HepG2 (cell line): ENCODE results near the gene MFNG. TPM values are rescaled to one million over a fixed set of nuclear protein-coding genes. Genes with fewer than 3 reads are reported as not detected.

Source experiments
- ATAC-seq: fragments of 200-7000 bp; cut with Tn5 transposase; 3 replicates; pipeline ENCODE4 v1.9.1; 2020; ENCODE audit warnings: mild to moderate bottlenecking, moderate library complexity
- BruUV-seq: library from RNA; stranded (reverse); fragments of 400-500 nt; replicated peaks from 2 replicates; lab custom pipeline; 2021; lab: Mats Ljungman, UMichigan
- CTCF ChIA-PET: fragments of 300-600 bp; formaldehyde crosslinking; extraction: SDS; loops from one replicate; lab custom pipeline; 2021; ENCODE audit warnings: low total read pairs, inconsistent platforms, low intra/inter-chr PET ratio; lab: Yijun Ruan, JAX
- POLR2A ChIA-PET: fragments of 350-600 bp; sonication (Branson Sonifier 250); formaldehyde crosslinking; loops from one replicate; lab custom pipeline; 2020; ENCODE audit warnings: antibody characterized with exemption, inconsistent platforms; lab: Yijun Ruan, JAX
- DNase-seq: peaks from one replicate; pipeline ENCODE4 v3.0.0-alpha.2; 2015; ENCODE audit warnings: low spot score
- FAIRE-seq: peaks from 3 replicates; lab custom pipeline; 2011; peaks lifted over from hg19 to GRCh38; lab: Jason Lieb, UNC
- H2AFZ ChIP-seq: one replicate; pipeline ENCODE4 v1.6.1; 2011; ENCODE audit warnings: low read length, inconsistent platforms
- H3K27ac ChIP-seq: fragments of 300-600 bp; 3 replicates; pipeline ENCODE4 v1.8.0; 2011; ENCODE audit warnings: mixed run types, mild to moderate bottlenecking, mixed read lengths, low read length, inconsistent platforms; ENCODE audit not compliant: insufficient read depth; ENCODE audit errors: extremely low read length
- H3K27me3 ChIP-seq, 2 experiments: fragments of 200-600 bp in 1 of 2; 2 replicates in 1 of 2; 3 replicates in 1 of 2; pipeline versions ENCODE4 v1.6.0 to v1.8.0; 2011; ENCODE audit warnings: low read length in 2 of 2, mild to moderate bottlenecking in 2 of 2, moderate library complexity in 2 of 2, inconsistent platforms in 1 of 2; ENCODE audit not compliant: insufficient read depth in 2 of 2, control insufficient read depth in 1 of 2
- H3K36me3 ChIP-seq, 2 experiments: fragments of 200-600 bp in 1 of 2; replicated peaks in 1 of 2; 2 replicates in 1 of 2; 3 replicates in 1 of 2; pipeline versions ENCODE4 v1.5.1 to v1.8.0; 2011; ENCODE audit warnings: low read length in 2 of 2, inconsistent platforms in 1 of 2; ENCODE audit not compliant: insufficient read depth in 2 of 2, control insufficient read depth in 1 of 2
- H3K4me1 ChIP-seq: 2 replicates; pipeline ENCODE4 v1.5.1; 2012; ENCODE audit warnings: low read length, inconsistent platforms; ENCODE audit not compliant: insufficient read depth
- H3K4me2 ChIP-seq: 2 replicates; pipeline ENCODE4 v1.6.0; 2011; ENCODE audit warnings: low read depth, low read length, inconsistent platforms
- H3K4me3 ChIP-seq, 3 experiments: fragments of 200-600 bp in 1 of 3; sonication (generic), shearing (Covaris generic) in 1 of 3; replicated peaks in 1 of 3; 2 replicates each; pipeline ENCODE4 v1.5.1; 2011 to 2016; ENCODE audit warnings: low read length in 3 of 3, inconsistent platforms in 2 of 3, low read depth in 2 of 3, mild to moderate bottlenecking in 2 of 3, control low read depth in 1 of 3, mixed read lengths in 1 of 3; ENCODE audit not compliant: insufficient read depth in 1 of 3
- H3K79me2 ChIP-seq: one replicate; pipeline ENCODE4 v1.6.1; 2011; ENCODE audit warnings: low read length, inconsistent platforms; ENCODE audit not compliant: insufficient read depth
- H3K9ac ChIP-seq: 2 replicates; pipeline ENCODE4 v1.6.0; 2011; ENCODE audit warnings: mild to moderate bottlenecking, low read depth, low read length, inconsistent platforms; ENCODE audit not compliant: insufficient read depth
- H3K9me3 ChIP-seq: 2 replicates; pipeline ENCODE4 v1.5.1; 2012; ENCODE audit warnings: mild to moderate bottlenecking, low read length
- H4K20me1 ChIP-seq: 2 replicates; pipeline ENCODE4 v1.6.0; 2011; ENCODE audit warnings: inconsistent platforms, mild to moderate bottlenecking, low read length, moderate library complexity; ENCODE audit not compliant: insufficient read depth
- CCDC6 ChIP-seq: sonication (generic); formaldehyde crosslinking; IDR thresholded peaks from 2 replicates; pipeline ENCODE4 v1.8.1; 2022; ENCODE audit warnings: mild to moderate bottlenecking, missing genetic modification reagents, moderate library complexity
- NFKB2 ChIP-seq: sonication (generic); formaldehyde crosslinking; IDR thresholded peaks from 2 replicates; pipeline ENCODE4 v1.4.0; 2020; ENCODE audit warnings: missing genetic modification reagents, borderline replicate concordance
- PRPF4 ChIP-seq: fragments of 200-400 bp; formaldehyde crosslinking; IDR thresholded peaks from 2 replicates; pipeline ENCODE4 v1.6.1; 2016; ENCODE audit warnings: low read length, low read depth; ENCODE audit not compliant: poor library complexity, severe bottlenecking
- TARDBP ChIP-seq: sonication (generic); formaldehyde crosslinking; IDR thresholded peaks from 2 replicates; pipeline ENCODE4 v1.8.0; 2022; ENCODE audit warnings: mild to moderate bottlenecking, missing genetic modification reagents
- WGBS: methylation state at CpG from one replicate; pipeline ENCODE4 v1.1.6; 2017; ENCODE audit warnings: low lambda C conversion rate; 5-methylcytosine and 5-hydroxymethylcytosine counted together
- in situ Hi-C: cut with HindIII; loops from 2 replicates; pipeline ENCODE4 v1.10.0; 2017; ENCODE audit warnings: low pct_unique_long_range_greater_than_20kb; ENCODE audit not compliant: extremely low pct_ligation_motif_present
- intact Hi-C: fragments of 100-400 bp; cut with micrococcal nuclease; formaldehyde crosslinking; loops from one replicate; pipeline ENCODE4 v1.10.0; 2022; ENCODE audit not compliant: unreplicated experiment
- polyA plus RNA-seq, 8 experiments: library from polyadenylated mRNA; depleted of rRNA in 3 of 8; stranded (reverse) in 7 of 8; unstranded in 1 of 8; fragments of >200 nt; fragmentation: Illumina TruSeq in 4 of 8; extraction: Trizol in 4 of 8; gene quantifications; 2 replicates each; pipeline versions ENCODE4 v1.2.1 to v1.2.3, GENCODE V29; 2011 to 2016; ENCODE audit warnings: low read depth in 4 of 8, missing spikeins in 1 of 8, mixed read lengths in 1 of 8; ENCODE audit not compliant: insufficient read depth in 1 of 8
- total RNA-seq, 5 experiments: library from RNA; depleted of rRNA; stranded (reverse); fragments of >200 nt; fragmentation: Illumina TruSeq; extraction: Trizol; gene quantifications; 2 replicates each; pipeline ENCODE4 v1.2.3, GENCODE V29; 2016; ENCODE audit warnings: low read depth in 1 of 5
- TF ChIP-seq, protein P1 (sequence below): sonication (generic); formaldehyde crosslinking; IDR thresholded peaks from 2 replicates; pipeline ENCODE4 v1.8.0; 2022; ENCODE audit warnings: mild to moderate bottlenecking, missing genetic modification reagents; ENCODE audit not compliant: insufficient replicate concordance
- TF ChIP-seq, protein P2 (sequence below), 2 experiments: sonication (generic) in 1 of 2; formaldehyde crosslinking in 1 of 2; IDR thresholded peaks; 2 replicates each; pipeline versions ENCODE4 v1.4.0 to v1.6.1; 2018 to 2020; ENCODE audit warnings: missing genetic modification reagents in 2 of 2, borderline replicate concordance in 1 of 2, low read depth in 1 of 2, mild to moderate bottlenecking in 1 of 2, missing biosample characterization in 1 of 2
- TF ChIP-seq, protein P3 (sequence below): sonication (generic); formaldehyde crosslinking; conservative IDR thresholded peaks from 2 replicates; pipeline ENCODE4 v1.4.0; 2020; ENCODE audit warnings: missing genetic modification reagents
- TF ChIP-seq, protein P4 (sequence below): sonication (generic); formaldehyde crosslinking; IDR thresholded peaks from 2 replicates; pipeline ENCODE4 v1.4.0; 2020; ENCODE audit warnings: missing genetic modification reagents
- TF ChIP-seq, protein P5 (sequence below): sonication (generic); formaldehyde crosslinking; IDR thresholded peaks from 2 replicates; pipeline ENCODE4 v1.5.0; 2020; ENCODE audit warnings: mild to moderate bottlenecking, missing genetic modification reagents

MFNG gene
- total and polyA plus RNA-seq, 2 of the 13 experiments (the other 11 are each of a cell fraction or from before 2014, with no cell fraction given): 1.0 to 11.7 TPM

DNA sequence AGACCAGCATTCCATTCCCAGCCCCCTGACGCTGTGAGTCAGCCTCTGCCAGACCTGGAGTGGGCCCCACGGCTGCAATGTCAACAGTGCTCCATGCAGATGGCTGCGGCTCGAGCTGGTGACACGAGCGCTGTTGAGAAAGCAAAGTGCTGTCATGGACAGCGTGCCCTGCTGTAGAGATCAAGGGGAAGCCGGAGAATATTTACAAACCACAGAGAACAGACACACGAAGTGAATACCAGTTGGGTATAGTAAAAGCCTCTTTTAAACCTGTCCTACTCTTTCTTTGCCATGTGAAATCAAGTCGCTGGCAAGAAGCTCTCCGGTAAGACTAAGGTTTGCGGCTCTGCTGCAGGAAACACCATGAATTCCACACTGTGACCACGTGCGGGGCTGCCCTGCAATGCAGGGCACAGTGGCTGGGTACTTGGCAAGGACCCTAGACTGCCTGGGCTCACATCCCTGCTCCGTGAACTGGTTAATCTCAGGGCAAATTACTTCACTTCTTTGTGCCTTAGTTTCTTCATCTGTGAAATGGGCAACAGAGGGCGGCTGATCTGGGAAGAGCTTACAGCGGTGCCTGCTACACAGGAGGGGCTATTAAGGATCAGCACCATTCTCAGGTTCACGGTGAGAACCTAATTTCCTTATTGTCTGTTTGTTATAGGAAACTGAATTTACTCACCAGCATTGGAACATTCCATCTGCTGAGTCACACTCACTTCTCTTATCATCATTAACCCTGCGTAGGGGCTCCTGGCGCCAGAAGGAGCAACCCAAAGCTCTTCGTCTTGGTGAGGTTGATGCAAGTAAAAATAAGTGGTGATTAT lies 31.1 kb downstream of the MFNG start:
- Histone ChIP-seq H3K27ac (peak overlapping the region; percentile 41), H3K9me3 (no peaks in the 10 kb centered on the region), H3K79me2 (no peaks in the 10 kb centered on the region), H3K4me3 (peak overlapping the region in 1 of 3 experiments; percentile 44; a peak in 1 of 6 replicates), H2AFZ (no peak overlapping the region), H3K36me3 (no peaks in the 10 kb centered on the region), H3K4me1 (peaks cover 23% of the 10 kb centered on the region), H4K20me1 (0 out of 2 replicates have a peak, but pooled peaks cover 4% of the 10 kb centered on the region), H3K27me3 (peaks cover 2 to 6% of the 10 kb centered on the region in 2 experiments; a peak in 2 of 5 replicates), H3K4me2 (peak overlapping the region; percentile 71), H3K9ac (no peak overlapping the region; the same call in 1 of the 2 replicates)
- DNase-seq (peak; percentile 88), FAIRE-seq (peak; percentile 56), ATAC-seq (peak; percentile 94)
- 13% methylated on average over 13 of the region's 21 CpGs for WGBS
- in situ Hi-C loops (loop anchor here (5.0 kb wide), 1 partner anchor 133 kb away; no protein-coding TSS in a partner anchor), intact Hi-C loops (loop anchor here (5.0 kb wide), 1 partner anchor 188 kb away; no protein-coding TSS in a partner anchor)
- BruUV-seq: no TSS peak
- POLR2A ChIA-PET: interaction anchor here (1.4 to 2.0 kb wide), 2 partner anchors 23 to 58 kb away, joined by 5 read pairs; no protein-coding TSS in a partner anchor
- CTCF ChIA-PET: interaction anchor here (4.2 kb wide), 1 partner anchor 138 kb away, joined by 45 read pairs; no protein-coding TSS in a partner anchor
- TF ChIP-seq PRPF4 (no peak), NFKB2 (CRISPR knock-in tag) (no peak), CCDC6 (0 out of 2 replicates have a peak, but pooled peaks have one; percentile 27), TARDBP (CRISPR knock-in tag) (peak; percentile 50; the same call in 1 of the 2 replicates)
- TF ChIP-seq, protein P1, sequence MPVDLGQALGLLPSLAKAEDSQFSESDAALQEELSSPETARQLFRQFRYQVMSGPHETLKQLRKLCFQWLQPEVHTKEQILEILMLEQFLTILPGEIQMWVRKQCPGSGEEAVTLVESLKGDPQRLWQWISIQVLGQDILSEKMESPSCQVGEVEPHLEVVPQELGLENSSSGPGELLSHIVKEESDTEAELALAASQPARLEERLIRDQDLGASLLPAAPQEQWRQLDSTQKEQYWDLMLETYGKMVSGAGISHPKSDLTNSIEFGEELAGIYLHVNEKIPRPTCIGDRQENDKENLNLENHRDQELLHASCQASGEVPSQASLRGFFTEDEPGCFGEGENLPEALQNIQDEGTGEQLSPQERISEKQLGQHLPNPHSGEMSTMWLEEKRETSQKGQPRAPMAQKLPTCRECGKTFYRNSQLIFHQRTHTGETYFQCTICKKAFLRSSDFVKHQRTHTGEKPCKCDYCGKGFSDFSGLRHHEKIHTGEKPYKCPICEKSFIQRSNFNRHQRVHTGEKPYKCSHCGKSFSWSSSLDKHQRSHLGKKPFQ (CRISPR knock-in tag): no peak
- TF ChIP-seq, protein P2, sequence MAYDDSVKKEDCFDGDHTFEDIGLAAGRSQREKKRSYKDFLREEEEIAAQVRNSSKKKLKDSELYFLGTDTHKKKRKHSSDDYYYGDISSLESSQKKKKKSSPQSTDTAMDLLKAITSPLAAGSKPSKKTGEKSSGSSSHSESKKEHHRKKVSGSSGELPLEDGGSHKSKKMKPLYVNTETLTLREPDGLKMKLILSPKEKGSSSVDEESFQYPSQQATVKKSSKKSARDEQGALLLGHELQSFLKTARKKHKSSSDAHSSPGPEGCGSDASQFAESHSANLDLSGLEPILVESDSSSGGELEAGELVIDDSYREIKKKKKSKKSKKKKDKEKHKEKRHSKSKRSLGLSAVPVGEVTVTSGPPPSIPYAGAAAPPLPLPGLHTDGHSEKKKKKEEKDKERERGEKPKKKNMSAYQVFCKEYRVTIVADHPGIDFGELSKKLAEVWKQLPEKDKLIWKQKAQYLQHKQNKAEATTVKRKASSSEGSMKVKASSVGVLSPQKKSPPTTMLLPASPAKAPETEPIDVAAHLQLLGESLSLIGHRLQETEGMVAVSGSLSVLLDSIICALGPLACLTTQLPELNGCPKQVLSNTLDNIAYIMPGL (CRISPR knock-in tag; IDR thresholded peaks at IDR 0.05; ENCODE audit: borderline replicate concordance in 1 of 2, low read depth in 1 of 2): peak in 1 of 2 experiments; percentile 54; a peak in 1 of 4 replicates
- TF ChIP-seq, protein P3, sequence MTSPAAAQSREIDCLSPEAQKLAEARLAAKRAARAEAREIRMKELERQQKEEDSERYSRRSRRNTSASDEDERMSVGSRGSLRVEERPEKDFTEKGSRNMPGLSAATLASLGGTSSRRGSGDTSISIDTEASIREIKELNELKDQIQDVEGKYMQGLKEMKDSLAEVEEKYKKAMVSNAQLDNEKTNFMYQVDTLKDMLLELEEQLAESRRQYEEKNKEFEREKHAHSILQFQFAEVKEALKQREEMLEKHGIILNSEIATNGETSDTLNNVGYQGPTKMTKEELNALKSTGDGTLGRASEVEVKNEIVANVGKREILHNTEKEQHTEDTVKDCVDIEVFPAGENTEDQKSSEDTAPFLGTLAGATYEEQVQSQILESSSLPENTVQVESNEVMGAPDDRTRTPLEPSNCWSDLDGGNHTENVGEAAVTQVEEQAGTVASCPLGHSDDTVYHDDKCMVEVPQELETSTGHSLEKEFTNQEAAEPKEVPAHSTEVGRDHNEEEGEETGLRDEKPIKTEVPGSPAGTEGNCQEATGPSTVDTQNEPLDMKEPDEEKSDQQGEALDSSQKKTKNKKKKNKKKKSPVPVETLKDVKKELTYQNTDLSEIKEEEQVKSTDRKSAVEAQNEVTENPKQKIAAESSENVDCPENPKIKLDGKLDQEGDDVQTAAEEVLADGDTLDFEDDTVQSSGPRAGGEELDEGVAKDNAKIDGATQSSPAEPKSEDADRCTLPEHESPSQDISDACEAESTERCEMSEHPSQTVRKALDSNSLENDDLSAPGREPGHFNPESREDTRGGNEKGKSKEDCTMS (CRISPR knock-in tag): no peak
- TF ChIP-seq, protein P4, sequence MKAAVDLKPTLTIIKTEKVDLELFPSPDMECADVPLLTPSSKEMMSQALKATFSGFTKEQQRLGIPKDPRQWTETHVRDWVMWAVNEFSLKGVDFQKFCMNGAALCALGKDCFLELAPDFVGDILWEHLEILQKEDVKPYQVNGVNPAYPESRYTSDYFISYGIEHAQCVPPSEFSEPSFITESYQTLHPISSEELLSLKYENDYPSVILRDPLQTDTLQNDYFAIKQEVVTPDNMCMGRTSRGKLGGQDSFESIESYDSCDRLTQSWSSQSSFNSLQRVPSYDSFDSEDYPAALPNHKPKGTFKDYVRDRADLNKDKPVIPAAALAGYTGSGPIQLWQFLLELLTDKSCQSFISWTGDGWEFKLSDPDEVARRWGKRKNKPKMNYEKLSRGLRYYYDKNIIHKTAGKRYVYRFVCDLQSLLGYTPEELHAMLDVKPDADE (CRISPR knock-in tag): no peak
- TF ChIP-seq, protein P5, sequence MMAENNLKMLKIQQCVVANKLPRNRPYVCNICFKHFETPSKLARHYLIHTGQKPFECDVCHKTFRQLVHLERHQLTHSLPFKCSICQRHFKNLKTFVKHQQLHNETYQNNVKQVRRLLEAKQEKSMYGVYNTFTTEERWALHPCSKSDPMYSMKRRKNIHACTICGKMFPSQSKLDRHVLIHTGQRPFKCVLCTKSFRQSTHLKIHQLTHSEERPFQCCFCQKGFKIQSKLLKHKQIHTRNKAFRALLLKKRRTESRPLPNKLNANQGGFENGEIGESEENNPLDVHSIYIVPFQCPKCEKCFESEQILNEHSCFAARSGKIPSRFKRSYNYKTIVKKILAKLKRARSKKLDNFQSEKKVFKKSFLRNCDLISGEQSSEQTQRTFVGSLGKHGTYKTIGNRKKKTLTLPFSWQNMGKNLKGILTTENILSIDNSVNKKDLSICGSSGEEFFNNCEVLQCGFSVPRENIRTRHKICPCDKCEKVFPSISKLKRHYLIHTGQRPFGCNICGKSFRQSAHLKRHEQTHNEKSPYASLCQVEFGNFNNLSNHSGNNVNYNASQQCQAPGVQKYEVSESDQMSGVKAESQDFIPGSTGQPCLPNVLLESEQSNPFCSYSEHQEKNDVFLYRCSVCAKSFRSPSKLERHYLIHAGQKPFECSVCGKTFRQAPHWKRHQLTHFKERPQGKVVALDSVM (CRISPR knock-in tag): no peak
